HG02973 (cell line): ENCODE measurements around the gene A2M.

Experiments used
- ATAC-seq: cut with Tn5 transposase; IDR thresholded peaks from one replicate; pipeline ENCODE4 v1.9.1; 2021; ENCODE audit warnings: moderate library complexity; ENCODE audit not compliant: unreplicated experiment

Gene A2M

DNA sequence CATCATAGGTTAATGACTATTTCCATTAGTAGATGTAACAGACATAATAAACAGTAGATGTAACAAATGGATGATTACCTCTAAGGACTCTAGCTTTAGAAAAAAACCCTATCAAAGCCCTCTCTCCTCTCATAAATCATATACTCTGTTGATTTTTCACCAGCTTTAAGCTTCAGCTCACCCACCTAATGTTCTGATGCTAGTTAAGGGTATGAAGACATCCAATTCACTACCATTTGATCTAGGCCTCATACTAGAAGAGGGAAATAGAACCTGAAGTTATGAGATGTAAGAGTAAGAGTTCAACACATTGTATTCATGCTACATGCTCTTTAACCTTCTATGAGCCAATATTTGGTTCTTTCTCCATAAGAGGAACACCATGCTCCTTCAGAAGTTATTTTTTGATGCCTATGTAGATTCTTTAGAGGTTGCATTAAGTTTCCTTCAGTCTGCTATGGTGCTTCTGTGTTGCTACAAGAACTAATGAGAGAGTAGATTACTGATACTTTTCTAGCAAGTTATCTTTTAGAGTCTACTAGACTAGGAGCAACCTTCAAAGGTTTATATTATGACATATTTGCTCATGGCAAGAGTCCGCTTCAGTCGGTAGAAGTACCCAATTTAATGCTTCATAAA, 16.0 kb downstream of the A2M start:
- no peak for ATAC-seq

DNA sequence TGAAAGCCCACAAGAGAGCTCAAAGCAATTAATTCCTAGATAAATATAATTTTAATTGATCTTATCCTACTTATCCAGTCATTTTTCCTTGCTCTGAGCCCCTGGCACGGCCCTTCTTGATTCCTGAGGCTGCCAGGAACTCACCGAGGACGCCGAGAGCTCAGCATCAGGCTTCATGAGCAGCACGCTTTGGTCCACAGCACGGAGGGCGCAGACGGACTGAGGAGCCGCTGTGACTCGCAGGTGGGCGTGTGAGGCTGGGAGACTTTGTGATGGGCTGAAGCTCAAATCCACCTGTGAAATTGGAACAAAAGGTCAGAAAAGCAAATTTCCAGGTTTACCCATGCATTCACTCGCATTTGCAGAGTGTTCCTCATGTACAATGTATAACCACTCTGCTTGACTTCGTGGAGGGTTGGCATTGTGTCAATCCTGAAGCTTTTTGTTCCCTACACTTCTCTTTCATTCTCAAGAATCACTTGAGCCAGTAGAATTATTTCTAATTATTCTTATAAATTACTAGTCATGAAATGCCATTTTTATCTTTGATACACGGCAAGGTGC, 17.2 kb downstream of the A2M start:
- no peak for ATAC-seq

DNA sequence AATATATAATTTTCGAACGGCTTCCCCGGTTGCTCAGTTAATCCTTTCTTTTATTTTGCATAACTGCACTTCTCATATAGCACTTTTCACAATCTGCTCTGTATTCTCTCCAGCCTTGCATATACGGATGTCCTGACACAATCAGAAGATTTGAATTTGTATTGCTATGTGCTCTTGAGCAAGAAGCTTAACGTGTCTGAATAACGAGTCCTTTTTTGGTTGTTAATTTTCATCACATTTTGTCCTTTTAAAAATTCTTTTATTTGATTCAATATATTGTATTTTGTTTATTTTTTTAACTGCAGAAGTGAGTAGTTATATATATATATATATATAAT, 17.6 kb downstream of the A2M start:
- ATAC-seq = no peak

DNA sequence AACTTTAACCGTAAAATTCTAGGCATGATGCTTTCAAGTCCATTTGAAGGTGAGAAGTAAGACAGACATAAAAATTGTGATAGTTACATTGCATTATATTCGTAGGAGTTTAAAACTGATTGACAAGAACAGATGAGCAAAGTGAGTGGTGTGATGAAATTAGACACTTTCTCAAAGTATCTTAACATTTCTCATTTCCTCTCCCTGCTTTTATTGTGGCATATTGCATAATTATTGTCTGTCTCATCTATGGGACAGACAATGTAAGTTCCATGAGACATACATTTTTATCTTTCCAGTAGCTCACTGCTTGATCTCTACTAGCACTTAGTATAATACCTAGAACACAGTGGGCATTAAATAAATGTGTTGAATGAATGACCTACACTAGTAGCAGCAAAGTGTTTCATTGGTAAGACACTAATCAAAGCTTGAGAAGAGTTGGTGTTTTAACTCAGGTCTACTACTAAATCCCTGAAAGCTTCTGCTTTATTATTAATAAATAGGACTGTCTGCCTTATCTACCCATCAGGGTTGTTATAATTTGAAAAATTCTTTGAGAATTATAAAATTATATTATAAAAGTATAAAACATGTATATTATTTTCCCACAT, 19.0 kb downstream of the A2M start:
- ATAC-seq = no peak

DNA sequence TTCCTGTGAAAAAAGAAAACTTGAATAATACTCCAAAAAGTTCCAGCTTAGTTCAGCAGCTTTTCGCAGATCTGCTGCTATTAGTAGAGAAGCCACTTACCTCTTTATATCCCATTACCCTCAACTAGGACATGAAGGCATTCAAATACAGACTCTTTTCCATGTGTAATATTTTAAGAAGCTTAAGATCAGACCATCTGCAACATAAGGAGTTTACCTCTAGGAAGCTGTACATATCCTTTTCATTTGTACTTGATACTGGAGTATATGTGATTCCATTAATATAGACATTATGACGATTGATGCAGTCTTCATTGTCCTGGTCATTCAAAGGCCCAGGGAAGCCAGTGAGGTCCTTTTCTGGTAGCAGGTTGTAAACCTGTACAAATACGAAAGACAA, 20.4 kb downstream of the A2M start:
- ATAC-seq = no peak

DNA sequence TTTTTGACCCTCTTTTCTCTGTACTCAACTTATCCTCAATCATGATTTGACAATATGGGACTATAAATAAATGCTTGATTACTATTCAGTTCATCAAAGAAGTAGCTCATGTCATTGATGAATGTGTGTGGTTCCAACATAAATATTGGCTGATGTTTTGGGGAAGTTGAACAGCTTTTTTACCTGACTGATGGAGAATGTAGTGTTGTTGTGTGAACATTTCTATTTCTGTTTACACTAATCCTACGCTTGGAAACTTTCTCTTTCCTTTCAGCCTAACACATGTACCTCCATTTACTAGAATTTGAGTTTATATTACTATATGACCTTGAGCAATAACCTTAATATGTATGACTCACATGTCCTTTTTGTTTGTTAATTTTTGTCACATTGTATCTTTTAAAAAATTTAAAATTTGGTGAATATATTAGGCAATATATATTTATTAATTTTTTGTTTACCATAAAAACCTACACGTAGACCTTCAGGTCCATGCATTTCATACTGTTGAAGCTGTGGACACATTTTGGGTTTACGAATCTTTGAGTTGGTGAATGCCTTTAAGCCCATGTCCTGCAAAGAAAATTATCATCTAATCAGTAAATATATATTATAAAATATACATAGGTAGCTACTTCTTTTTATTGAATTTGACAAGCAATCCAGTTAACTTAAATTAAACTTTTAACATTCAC, 21.1 kb downstream of the A2M start:
- no peak for ATAC-seq

DNA sequence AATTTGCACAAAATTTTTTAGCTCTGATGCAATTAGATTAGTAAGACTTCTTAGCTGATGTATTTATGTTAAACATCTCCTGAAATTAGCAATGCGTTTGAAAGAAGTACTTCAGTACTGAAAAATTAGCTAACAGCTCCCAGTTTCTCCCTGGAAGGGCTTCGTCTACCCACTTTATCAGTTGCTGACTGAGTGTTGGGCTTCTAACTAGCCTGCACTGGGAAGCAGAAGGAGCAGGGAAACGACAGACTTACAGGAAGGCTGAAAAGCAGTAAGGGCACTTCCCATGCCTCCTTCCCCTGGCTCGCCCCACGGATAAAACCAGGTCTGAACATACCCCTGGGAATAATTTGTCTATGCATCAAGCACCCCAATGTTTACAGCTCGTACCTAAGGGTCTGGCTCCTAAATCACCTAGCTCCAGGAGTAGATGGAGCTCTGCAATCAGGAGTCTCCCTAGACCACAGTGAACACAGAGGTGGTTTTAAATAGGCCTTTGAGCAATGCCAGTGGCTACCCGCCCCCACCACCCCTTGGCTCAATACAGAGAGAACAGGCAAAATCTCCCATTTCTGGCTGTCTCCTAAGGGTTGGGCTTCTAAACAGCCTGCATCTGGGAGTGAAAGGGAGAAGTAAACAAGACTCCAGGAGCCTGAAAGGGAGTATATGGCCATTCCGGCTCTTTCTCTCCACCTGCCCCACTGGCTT, 23.7 kb downstream of the A2M start:
- no peak for ATAC-seq

DNA sequence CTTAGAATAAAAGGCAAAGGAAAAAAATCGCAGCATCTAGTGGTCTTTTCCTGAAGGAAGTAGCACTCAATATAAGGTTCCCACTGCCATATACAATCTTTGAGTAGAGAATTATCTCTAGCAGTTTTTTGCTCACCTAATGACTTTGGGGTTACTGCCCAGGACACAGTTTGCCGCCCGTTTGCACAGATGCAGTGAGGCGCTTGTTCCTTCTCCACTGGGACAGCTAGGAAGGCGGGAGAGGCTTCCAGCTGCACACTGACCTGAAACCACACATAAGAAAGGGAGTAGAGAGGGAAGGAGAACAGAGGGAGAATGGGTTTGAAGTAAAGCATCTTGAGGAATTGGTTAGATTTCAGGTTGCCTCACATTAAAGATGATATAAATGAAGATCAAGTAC, 25.5 kb downstream of the A2M start:
- no peak for ATAC-seq

DNA sequence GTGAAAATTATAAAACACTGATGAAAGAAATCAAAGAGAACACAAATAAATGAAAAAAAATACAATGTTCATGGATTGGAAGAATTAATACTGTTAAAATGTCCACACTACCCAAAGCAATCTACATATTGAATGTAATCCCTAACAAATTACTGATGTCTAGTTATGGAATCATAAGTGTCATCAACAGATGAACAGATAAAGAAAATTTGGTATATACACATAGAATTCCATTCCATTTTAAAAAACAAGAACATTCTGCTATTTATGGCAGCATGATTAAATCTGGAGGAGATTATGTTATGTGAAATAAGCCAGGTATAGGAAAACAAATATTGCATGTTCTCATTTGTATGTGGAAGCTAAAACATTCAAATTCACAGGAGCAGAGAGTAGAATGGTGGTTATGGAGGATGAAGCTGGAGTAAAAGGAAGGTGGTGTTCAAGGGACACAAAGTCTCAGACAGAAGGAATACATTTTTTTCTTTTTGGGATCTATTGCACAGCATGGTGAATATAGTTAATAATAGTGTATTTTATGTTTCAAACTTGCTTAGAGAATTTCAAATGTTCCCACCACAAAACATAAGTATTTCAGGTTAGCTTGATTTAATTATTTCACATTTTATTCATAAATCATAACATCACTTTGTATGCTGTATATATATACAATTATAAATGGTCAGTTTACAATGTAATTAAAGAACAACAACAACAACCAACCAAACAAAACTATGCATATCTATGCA, 28.5 kb downstream of the A2M start:
- ATAC-seq = no peak

DNA sequence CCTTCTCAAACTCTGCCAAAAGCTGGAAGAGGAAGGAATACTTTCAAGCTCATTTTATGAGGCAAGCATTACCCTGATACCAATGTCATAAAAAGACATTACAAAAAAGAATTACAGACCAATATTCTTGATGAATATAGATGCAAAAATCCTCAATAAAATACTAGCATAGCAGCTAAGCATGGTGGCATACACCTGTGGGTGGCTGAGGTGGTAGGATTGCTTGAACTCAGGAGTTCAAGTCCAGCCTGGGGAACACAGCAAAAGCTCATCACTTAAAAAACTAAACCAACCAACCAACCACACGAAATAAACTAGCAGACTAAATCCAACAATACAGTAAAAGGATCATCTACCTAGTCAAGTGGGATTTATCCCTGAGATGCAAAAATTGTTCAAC, 29.6 kb downstream of the A2M start:
- ATAC-seq = no peak

DNA sequence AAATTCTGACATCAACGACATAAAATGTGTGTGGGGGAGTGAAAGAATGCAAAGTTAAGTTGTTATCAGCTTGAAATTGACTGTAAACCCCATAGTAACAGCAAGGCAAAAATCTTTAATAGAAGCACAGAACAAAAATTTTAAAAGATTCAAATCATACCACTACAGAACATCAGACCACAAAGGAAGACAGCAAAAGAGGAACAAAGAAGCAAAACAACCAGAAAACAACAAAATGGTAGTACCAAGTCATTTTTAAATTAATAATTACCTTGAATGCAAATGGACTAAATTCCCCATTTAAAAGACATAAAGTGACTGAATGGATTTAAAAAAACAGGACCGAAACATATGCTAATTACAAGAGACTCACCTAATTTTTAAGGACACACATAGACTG, 31.3 kb downstream of the A2M start:
- ATAC-seq = no peak

DNA sequence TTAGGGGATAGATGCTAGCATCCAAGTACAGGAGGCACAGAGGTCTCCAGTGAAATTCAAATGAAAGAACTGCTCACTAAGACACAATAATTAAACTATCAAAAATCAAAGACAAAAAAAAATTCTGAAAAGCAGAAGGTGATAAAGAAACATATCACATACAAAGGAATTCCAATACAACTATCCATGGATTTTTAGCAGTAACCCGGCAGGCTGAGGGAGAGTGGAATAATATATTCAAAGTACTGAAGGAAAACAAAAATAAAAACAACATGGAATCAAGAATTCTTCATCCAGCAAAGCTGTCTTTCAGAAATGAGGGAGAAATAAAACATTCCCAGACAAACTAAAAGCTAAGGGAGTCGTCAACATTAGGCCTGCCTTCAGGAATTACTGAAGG, 31.9 kb downstream of the A2M start:
- no peak for ATAC-seq

DNA sequence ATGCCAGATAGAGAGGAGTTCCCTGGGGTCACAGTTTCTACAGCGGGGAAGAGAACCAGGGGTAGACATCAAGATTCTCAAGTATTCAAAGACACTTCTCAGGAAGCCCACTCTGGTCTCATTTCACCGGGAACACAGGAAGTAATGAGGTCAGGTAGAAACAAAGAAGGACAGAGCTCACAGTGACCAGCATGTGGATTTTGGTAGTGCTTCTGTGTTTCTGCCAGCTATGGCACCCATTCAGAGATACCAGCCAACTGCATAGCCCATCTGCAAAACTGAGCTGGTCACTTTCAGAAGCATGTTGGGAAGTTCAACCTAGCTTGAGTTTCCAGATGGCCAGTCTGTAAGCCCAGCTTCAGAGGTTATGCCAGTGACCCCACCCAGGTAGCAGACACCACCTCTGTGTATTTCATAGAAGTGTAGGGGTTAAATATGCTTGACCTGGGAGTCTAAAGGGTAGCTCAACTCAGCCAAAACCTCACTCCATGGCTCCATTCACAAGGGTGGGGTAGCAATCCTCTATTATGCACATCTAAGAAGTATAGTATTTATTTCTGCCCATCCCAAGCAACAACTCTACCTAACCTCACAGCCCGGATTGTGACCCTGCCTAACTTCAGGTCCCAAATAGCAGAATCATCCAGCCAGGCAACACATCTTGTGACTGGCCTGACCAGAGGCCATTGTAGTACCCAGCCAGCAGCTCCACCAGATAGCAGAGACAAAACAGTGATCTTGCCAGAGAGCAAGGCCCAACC, 33.9 kb downstream of the A2M start:
- no peak for ATAC-seq

DNA sequence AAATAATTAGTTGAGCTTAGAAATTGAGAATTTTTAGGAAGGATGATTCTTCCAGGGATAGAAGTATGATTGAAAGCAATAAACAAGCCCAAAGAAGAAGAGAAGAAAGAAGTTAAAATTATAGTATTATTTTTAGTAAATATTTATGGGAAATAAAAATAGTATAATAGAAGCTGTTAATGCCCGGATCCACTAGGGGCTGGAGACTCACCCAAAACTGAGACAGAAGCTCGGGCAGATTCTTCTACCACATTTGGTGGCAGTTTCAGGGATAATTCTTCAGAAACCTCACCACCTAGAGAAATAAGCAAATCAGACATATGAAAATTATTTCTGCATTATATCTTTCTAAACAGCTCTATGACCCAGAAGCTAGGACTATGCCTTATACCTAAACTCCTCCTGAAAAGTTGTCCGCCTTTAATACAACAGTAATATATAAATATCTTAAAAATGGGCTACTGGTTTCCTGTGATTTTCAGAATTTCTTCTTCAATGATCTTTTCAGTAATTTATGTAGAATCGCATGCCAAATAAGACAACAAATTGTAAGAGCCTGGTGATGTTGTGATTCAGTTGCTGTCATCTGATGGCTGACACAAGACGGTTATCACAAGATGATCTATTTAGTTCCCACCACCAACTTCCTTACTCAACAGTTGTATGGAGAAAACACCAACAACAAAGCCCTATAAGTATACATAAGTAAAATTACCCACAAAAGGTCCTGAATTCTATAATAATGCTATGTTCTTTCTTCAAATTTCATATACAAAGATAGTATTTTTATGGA, 35.6 kb downstream of the A2M start:
- ATAC-seq = no peak

DNA sequence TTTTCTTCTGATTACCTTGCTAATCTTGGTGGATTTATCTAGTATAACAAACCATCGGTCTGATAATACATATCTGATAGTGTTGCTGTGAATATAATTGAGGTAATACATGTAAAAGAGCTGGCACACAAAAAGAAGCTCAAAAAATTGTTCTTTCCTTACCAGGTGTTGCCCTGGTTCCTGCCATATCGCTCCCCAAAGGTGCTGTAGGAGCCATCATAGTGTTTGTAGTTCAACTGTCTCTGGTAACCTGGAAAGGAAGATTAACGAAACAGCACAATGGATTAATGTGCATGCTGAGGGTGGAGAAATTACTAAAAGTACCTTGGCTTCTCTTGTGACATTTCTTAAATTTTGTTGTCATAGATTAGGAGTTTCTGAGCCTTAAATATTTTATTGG, 36.6 kb downstream of the A2M start:
- ATAC-seq = no peak

DNA sequence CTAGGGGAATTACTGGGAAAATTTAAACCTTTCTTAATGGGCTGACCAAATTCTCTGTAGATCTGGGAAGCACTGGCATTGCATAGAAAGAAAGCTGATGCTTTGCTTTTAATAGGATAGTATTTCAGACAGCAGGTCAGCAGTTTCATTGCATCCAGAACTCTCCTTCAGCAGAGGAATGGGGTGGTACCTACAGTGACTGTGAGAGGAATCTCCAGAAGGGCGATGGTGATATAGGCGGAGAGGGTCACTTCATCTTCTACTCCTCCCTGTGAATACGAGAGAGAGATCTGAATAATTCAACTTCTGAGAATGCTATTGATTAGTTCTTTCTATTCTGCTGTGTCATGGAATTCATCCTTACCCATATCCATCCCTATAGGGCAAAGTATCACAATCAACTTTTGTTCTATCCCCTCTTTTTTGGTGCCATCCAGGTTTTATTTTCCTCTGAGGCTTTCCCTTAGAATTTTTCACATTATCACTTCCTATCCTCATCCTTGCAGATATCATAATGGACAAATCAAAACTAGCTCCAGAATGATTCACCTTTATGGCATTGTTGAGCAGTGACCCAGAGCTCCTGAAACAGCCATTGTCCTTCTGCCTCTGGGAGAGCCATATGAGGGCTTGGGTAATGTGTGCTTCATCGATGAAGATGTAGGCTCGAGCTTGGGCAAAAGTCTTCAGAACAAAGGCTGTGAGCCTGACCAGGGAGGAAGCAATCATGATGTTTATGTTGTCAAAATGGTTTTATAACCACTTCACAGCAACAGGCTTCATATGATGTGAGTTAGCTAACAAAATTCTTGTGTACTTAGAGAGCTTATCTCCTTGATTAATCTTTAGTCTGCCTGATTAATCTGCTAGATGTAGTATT, 38.3 kb downstream of the A2M start:
- ATAC-seq = no peak

DNA sequence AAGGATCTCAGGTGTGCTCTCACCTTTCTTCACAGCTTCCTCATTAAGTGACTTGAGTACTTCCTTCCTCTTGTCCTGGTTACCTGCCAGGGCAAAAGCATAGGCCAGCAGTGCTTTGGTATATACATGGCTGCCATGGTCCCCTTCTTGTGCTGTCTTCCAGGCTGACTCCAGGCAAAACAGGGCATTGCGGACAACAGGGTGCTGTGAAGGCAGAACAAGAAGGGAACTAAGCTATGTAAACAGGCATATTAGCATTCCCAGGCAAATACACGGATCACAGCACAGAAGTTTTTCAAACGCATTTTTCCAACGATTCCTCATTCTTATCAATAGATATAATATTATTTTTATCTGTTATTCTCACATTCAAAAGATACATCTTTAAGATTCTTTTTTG, 39.0 kb downstream of the A2M start:
- no peak for ATAC-seq

DNA sequence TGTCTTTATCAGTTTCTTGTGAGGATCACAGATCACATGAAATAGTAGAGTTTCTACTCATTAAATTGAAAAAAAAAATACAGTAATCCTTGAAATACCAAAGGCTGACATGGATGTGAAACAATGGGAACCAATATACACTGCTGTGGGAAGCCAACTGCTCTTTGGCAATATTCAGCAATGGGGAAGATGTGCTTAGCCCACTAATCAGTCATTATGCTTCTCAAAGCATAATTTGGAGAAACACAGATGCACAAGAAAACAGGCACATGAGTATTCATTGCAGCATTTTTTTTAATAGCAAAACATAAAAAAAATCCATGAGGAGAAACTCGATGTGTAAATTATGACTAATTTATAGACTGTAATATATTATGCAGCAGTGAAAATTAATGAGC, 40.6 kb downstream of the A2M start:
- ATAC-seq = no peak
